Gastroesophageal sphincter (tissue), 4 donors: ENCODE data around the gene LRP1B. TPM values are rescaled to one million over a fixed set of nuclear protein-coding genes. Genes with fewer than 3 reads are reported as not detected.

Experiments
- ATAC-seq: fragments of 150-250 bp; one replicate; pipeline ENCODE4 v1.9.1; 2016; ENCODE audit warnings: mild to moderate bottlenecking, moderate library complexity
- H3K27ac ChIP-seq, 4 donors: fragments of 200-600 bp; sonication (generic) in 3 of 4; 1 replicate in 3 of 4; 2 replicates in 1 of 4; pipeline ENCODE4 v1.5.1; 2016 to 2019
- H3K27me3 ChIP-seq: fragments of 200-600 bp; sonication (generic); one replicate; pipeline ENCODE4 v1.5.1; 2019
- H3K36me3 ChIP-seq, 2 donors: fragments of 200-600 bp; sonication (generic); one replicate each; pipeline ENCODE4 v1.5.1; 2019; ENCODE audit warnings: control low read depth in 1 of 2
- H3K4me1 ChIP-seq, 3 donors: fragments of 200-600 bp; sonication (generic); 1 replicate in 2 of 3; 2 replicates in 1 of 3; pipeline ENCODE4 v1.5.1; 2016 to 2019; ENCODE audit warnings: control low read depth in 2 of 3
- H3K4me3 ChIP-seq, 2 donors: fragments of 200-600 bp; sonication (generic); one replicate each; pipeline ENCODE4 v1.5.1; 2019; ENCODE audit warnings: mild to moderate bottlenecking in 1 of 2, moderate library complexity in 1 of 2
- H3K9me3 ChIP-seq, 3 donors: fragments of 200-600 bp; sonication (generic); one replicate each; pipeline ENCODE4 v1.5.1; 2017 to 2019; ENCODE audit warnings: control low read depth in 2 of 3
- EP300 ChIP-seq: sonication (generic); formaldehyde crosslinking; IDR thresholded peaks from one replicate; pipeline ENCODE4 v1.6.1; 2017; ENCODE audit warnings: antibody characterized with exemption, mild to moderate bottlenecking
- POLR2A ChIP-seq, 2 donors: fragments of 450-650 bp; IDR thresholded peaks; one replicate each; pipeline ENCODE4 v1.6.1; 2017; ENCODE audit warnings: antibody characterized with exemption in 2 of 2, mild to moderate bottlenecking in 2 of 2, moderate library complexity in 1 of 2
- POLR2AphosphoS5 ChIP-seq: sonication (generic); formaldehyde crosslinking; IDR thresholded peaks from one replicate; pipeline ENCODE4 v1.6.1; 2017; ENCODE audit warnings: antibody characterized with exemption
- WGBS, 2 donors: methylation state at CpG; one replicate each; pipeline ENCODE4 v1.1.5; 2018; ENCODE audit warnings: low coverage in 1 of 2; 5-methylcytosine and 5-hydroxymethylcytosine counted together
- total RNA-seq, 4 donors: library from RNA; depleted of rRNA; stranded (reverse); fragments of >200 nt; gene quantifications; one replicate each; pipeline ENCODE4 v1.1.0, GENCODE V29; 2016
- TF ChIP-seq, protein P1 (sequence below), 4 experiments: fragments of 200-600 bp in 2 of 4; fragments of 450-650 bp in 2 of 4; sonication (generic) in 1 of 4; IDR thresholded peaks; one replicate each; pipeline ENCODE4 v1.5.1; 2017 to 2019; ENCODE audit warnings: antibody characterized with exemption in 4 of 4, mild to moderate bottlenecking in 2 of 4, moderate library complexity in 2 of 4

Gene LRP1B
- total RNA-seq, 4 donors from 2014 or later = 0.27 to 20.7 (median 3.2) TPM

DNA sequence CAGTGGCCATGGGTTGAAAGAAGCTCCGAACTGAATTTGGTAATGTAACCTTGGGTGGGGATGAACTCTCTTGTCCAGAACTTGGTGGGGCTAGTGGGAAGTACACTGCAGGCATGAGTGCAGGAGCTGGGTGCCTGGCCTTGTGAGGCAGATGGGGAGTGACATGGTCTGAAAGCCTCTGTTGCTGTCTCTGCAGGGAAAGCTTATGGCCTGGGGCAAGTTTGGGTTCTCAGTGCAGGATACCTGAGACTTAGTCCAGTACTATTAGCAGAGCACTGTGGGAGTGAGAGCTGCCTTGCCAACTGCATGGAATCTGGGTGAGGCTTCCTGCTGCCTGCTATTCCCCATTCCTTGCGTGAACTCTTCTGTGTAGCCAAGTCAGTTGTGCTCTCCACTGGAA, 1729.8 kb downstream of the LRP1B start:
- Histone ChIP-seq H3K9me3 (peaks cover 0 to 27% (median 0%) of the 10 kb centered on the region in 3 donors), H3K27me3 (no peaks in the 10 kb centered on the region), H3K36me3 (no peaks in the 10 kb centered on the region), H3K4me1 (no peaks in the 10 kb centered on the region), H3K4me3 (no peak overlapping the region), H3K27ac (no peak overlapping the region)
- 56 to 86% methylated on average over 1 of the region's 2 CpGs for WGBS, 2 donors
- TF ChIP-seq EP300 = no peak
- TF ChIP-seq, protein P1, sequence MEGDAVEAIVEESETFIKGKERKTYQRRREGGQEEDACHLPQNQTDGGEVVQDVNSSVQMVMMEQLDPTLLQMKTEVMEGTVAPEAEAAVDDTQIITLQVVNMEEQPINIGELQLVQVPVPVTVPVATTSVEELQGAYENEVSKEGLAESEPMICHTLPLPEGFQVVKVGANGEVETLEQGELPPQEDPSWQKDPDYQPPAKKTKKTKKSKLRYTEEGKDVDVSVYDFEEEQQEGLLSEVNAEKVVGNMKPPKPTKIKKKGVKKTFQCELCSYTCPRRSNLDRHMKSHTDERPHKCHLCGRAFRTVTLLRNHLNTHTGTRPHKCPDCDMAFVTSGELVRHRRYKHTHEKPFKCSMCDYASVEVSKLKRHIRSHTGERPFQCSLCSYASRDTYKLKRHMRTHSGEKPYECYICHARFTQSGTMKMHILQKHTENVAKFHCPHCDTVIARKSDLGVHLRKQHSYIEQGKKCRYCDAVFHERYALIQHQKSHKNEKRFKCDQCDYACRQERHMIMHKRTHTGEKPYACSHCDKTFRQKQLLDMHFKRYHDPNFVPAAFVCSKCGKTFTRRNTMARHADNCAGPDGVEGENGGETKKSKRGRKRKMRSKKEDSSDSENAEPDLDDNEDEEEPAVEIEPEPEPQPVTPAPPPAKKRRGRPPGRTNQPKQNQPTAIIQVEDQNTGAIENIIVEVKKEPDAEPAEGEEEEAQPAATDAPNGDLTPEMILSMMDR (IDR thresholded peaks at IDR 0.05) = no peak
- no peak for TF ChIP-seq POLR2A (IDR thresholded peaks at IDR 0.05)
- TF ChIP-seq POLR2AphosphoS5 = no peak
- no peak for ATAC-seq

DNA sequence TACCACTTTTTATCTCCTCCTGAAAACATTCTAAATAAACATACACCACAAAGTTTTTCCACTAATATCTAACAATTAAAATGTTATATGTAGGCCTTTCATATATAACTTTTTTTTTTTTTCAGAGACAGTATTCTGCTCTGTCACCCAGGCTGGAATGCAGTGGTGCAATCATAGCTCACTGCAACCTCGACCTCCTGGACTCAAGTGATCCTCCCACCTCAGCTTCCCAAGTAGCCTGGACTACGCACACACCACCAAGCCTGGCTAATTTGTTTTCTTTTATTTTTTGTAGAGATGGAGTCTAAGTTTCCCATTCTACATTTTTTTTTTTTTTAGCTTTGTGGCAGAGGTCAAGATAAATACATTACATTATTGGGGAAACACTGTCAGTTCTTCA, 1738.0 kb downstream of the LRP1B start:
- Histone ChIP-seq H3K36me3 (no peaks in the 10 kb centered on the region), H3K27ac (no peak overlapping the region), H3K4me3 (no peak overlapping the region), H3K9me3 (no peaks in the 10 kb centered on the region), H3K4me1 (no peaks in the 10 kb centered on the region), H3K27me3 (no peaks in the 10 kb centered on the region)
- TF ChIP-seq, protein P1 (IDR thresholded peaks at IDR 0.05) = no peak
- TF ChIP-seq EP300 (no peak), POLR2AphosphoS5 (no peak), POLR2A (IDR thresholded peaks at IDR 0.05) (no peak)
- 63 to 76% methylated on average over 2 of the region's 2 CpGs for WGBS, 2 donors
- no peak for ATAC-seq

DNA sequence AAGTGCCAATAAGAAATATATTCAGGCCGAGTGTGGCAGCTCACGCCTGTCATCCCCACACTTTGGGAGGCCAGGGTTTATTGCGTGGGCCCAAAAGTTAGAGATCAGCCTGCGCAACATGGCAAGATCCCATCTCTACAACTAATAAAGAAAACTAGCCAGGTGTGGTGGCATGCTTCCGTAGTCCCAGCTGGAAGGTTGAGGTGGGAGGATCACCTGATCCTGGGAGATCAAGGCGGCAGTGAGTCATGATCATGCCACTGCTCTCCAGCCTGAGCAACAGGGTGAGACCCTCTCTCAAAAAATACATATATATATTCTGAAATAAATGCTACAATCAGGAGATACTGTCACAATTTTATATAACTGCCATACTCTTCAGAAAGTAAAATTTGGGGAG, 1745.9 kb downstream of the LRP1B start:
- Histone ChIP-seq H3K4me1 (no peaks in the 10 kb centered on the region), H3K36me3 (no peaks in the 10 kb centered on the region), H3K27me3 (no peaks in the 10 kb centered on the region), H3K27ac (no peak overlapping the region), H3K9me3 (no peaks in the 10 kb centered on the region), H3K4me3 (no peak overlapping the region)
- TF ChIP-seq, protein P1 (IDR thresholded peaks at IDR 0.05) = no peak
- no peak for TF ChIP-seq POLR2A (IDR thresholded peaks at IDR 0.05)
- TF ChIP-seq EP300 = no peak
- no peak for TF ChIP-seq POLR2AphosphoS5
- 68 to 84% methylated on average over 3 to 5 of the region's 6 CpGs for WGBS, 2 donors
- ATAC-seq = no peak

DNA sequence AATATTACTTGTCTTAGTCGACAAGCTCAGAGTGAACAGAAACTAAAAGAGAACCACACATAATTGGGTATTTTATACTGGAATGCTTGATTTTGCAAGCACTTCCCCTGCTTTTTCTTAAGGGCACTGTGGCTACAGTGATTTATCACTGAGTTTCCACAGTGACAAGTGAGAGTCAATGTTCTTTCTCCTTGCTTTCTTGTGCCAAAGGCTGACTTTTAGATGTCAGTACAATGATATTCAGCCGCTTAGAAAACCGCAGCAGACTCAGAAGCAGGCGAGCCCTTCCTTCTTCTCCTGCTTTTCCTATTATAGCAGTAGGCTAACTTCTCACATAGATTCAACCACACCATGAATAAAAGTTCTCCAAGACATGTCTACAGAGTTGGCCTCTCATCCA, 1747.0 kb downstream of the LRP1B start:
- Histone ChIP-seq H3K27ac (no peak overlapping the region), H3K4me1 (no peaks in the 10 kb centered on the region), H3K9me3 (no peaks in the 10 kb centered on the region), H3K27me3 (no peaks in the 10 kb centered on the region), H3K4me3 (no peak overlapping the region), H3K36me3 (no peaks in the 10 kb centered on the region)
- TF ChIP-seq POLR2AphosphoS5 (no peak), EP300 (no peak), POLR2A (IDR thresholded peaks at IDR 0.05) (no peak)
- TF ChIP-seq, protein P1 (IDR thresholded peaks at IDR 0.05) = no peak
- no peak for ATAC-seq
- WGBS, 2 donors = 66 to 77% methylated on average over 4 of the region's 4 CpGs

DNA sequence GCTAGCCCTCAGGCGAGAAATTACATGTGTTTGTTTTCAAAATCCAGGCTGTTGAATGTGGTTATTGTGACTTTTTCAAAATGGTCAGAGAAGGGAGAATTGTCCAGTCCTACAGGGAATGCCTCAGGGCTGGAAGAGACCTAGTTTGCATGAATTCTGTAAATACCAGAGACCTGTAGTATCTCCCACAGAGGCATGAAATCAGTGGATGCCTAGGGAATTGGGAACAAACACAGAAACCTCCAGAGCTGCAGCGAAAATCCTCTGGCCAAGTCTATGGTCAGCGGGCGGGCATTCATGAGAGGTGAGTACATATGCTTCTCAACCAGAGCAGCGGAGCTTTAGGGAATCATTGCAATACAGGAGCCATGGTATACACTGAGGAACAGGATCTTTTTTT, 1754.1 kb downstream of the LRP1B start:
- no peak for ATAC-seq
- Histone ChIP-seq H3K4me1 (no peaks in the 10 kb centered on the region), H3K4me3 (no peak overlapping the region), H3K27me3 (no peaks in the 10 kb centered on the region), H3K9me3 (no peaks in the 10 kb centered on the region), H3K27ac (no peak overlapping the region), H3K36me3 (no peaks in the 10 kb centered on the region)
- TF ChIP-seq POLR2AphosphoS5 = no peak
- TF ChIP-seq POLR2A (IDR thresholded peaks at IDR 0.05) = no peak
- 93 to 97% methylated on average over 4 of the region's 5 CpGs for WGBS, 2 donors
